GM10266 (cell line): ENCODE results near the gene XRCC3.

Experiments used
- DNase-seq: peaks from one replicate; pipeline ENCODE4 v3.0.0; 2012; ENCODE audit errors: extremely low spot score
- TF ChIP-seq, protein P1 (sequence below): IDR thresholded peaks from 2 replicates; pipeline ENCODE4 v1.5.1; 2012; ENCODE audit warnings: mild to moderate bottlenecking, low read depth; ENCODE audit not compliant: control insufficient read depth, insufficient read depth; ENCODE audit errors: missing control alignments

Gene XRCC3

DNA sequence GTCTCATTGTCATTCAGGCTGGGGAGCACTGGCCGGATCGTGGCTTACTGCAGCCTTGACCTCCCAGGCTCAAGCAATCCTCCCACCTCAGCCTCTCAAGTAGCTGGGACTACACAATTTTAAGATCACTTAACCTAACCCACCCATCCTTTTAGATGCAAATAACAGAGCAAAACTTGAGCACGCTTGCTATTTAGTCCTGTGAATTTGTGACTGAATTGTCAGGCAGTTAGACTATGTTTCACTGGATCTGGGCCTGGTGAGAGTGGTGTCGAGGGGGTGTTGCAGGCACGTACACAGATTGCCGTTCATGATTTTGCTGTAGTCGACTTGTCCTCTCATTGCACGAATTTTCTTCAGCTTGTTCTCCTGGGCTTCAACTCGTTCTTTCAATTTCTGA lies 38.5 kb upstream of the XRCC3 start:
- no peak for DNase-seq
- TF ChIP-seq, protein P1, sequence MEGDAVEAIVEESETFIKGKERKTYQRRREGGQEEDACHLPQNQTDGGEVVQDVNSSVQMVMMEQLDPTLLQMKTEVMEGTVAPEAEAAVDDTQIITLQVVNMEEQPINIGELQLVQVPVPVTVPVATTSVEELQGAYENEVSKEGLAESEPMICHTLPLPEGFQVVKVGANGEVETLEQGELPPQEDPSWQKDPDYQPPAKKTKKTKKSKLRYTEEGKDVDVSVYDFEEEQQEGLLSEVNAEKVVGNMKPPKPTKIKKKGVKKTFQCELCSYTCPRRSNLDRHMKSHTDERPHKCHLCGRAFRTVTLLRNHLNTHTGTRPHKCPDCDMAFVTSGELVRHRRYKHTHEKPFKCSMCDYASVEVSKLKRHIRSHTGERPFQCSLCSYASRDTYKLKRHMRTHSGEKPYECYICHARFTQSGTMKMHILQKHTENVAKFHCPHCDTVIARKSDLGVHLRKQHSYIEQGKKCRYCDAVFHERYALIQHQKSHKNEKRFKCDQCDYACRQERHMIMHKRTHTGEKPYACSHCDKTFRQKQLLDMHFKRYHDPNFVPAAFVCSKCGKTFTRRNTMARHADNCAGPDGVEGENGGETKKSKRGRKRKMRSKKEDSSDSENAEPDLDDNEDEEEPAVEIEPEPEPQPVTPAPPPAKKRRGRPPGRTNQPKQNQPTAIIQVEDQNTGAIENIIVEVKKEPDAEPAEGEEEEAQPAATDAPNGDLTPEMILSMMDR: no peak

DNA sequence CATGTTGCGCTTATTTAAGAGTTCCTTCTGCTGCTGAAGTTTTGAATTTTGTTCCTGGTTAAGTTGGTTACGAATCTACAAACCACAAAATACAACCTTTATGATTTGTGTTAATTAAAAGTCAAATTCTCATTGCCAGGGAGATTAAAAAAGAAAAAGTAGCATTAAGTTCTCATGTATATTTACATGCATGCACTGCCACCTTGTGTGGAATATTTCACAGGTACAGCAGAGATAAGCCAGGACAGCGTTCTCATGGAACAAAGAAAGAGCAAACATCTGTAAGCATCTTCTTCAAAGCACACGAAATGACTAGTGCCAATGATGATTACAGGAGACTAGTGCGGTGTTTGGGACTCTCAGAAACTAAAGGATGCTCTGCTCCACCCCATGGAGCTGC lies 34.6 kb upstream of the XRCC3 start:
- no peak for DNase-seq
- TF ChIP-seq, protein P1: no peak

DNA sequence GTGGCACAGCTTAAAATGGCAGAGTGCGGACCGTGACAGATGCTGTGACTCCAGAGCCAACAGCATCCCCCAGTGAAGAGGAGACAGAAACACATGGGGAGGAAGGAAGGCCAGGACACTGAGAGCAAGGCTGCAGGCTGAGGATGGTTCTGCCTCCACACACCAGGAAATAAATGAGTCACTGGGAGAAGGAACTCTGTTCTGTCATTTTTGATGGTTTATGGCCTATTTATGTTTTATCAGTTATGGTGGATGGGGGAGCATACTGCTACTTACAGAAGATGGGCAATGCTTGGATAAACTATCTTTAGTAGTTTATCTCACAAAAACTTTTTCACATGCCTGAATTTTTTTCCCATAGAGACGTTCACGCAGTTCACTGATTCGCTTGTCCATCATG lies 34.2 kb upstream of the XRCC3 start:
- TF ChIP-seq, protein P1: no peak
- DNase-seq: no peak

DNA sequence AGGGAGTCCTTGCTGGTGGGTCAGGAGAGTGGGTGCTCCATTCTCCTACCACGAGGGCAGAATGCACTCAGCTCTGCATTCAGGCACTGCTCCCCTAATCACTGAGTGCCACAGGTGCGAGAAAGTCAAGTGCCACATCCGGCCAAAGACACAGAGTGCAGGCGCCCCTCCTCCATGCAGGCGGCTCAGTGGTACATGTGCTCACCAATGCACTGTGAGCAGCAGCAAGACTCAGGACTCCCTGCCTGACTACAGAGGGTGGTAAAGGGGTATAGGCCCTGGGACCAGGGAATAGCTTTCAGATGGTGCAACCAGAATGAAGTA lies 33.2 kb upstream of the XRCC3 start:
- TF ChIP-seq, protein P1: no peak
- no peak for DNase-seq

DNA sequence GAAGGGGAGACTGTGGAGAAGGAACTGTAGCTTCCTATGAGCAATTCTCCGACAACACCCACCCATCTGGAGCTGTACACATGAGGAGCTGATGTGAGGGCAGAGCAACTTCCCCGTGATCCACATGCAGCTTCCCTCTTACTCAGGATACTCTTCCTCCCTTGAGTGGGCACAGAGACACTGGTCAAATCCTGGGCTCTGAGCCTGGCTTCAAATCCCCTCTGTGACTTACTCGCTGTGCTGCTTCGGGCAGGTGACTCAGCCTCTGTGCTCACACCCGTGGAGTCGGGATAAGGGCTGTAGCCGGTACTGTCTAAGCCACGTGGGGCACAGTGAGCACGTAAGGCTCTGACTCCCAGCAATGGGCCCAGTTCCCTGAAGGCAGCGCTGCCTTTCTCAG lies 31.4 kb upstream of the XRCC3 start:
- TF ChIP-seq, protein P1: no peak
- DNase-seq: no peak

DNA sequence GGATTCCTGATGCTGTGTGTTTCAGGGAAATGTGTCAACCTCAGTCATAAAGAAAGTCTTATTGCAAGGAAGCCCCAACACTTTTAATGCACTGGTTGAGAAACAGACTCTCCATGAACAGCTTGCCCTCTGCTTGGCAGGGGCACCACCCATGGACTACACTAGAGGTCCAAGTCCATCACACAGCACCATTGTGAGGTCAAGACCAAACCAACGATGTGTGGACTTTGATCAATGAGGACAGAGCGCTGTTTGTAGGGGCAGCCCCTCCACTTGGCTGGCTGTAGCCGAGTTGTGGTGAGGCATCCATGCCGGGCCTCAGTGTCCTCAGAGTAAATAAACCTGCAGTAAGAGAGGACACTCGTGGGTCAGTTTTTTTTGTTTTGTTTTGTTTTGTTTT lies 30.2 kb upstream of the XRCC3 start:
- DNase-seq: no peak
- TF ChIP-seq, protein P1: no peak

DNA sequence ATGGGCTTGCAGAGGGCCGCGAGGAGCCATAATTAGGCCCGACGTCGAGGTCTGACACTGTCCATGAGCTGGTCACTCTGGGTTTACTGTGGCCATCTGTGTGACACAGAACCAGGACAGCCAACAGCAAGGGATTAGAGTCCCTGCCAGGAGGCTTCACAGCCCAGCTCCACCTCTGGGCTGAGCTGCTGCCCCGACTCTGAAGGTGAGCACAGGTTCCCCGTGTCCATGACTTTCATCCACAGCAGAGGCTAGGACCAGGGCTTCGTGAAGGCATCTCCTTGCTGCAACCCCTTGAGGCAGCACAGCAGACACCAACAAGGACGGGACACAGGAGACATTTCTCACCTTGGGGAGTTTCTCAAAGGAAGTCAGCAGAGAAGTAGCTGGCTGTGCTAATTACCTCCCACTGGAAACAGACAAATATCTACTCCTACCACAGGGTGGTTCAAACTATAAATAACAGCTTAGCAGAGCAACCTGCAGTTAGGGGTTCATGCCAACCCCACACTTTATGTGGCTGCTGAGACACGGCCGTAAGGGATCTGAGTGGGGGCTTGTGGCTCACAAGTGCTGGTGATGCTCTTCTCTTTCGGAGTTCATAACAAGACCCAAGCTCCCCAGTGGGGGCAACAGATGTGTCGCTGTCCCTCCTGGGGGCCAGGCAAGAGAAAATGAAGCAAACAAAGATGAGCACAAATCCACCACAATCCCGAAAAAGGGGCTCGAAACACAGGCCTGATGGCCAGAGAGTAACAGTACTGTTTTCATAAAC lies 29.6 kb upstream of the XRCC3 start:
- no peak for DNase-seq
- TF ChIP-seq, protein P1: no peak
